ENCODE data around the gene KCNJ15. TPM values are rescaled to one million over a fixed set of nuclear protein-coding genes. Genes with fewer than 3 reads are reported as not detected.

The KCNJ15 gene
- total and polyA plus RNA-seq, 2 of the 8 experiments (the other 6 are each of a cell fraction or from before 2014, with no cell fraction given) = under 0.01 TPM; not detected in 1

DNA sequence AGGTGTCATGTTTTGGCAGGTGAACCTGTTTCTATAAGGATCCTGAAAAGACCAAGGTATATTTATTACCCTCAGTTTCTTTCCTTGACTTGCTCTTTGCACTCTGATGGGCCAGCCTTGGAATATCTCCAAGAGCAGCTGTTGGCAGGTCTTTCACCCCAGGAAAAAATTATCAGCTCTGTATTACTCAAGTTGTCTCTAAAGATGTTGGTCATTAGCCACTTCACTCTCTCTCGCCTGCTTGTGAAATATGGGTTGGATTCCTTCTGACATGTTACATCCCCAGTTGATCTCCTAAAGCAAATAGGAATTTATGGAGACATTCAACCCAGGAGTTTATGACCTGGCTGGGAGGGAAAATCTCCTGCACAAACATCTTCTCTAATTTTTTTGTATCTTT lies 85.9 kb downstream of the KCNJ15 start:
- H3K27ac ChIP-seq (ENCODE audit: low read depth, low read length) = no peak overlapping the region
- ChIA-PET CTCF (ENCODE audit: partially characterized antibody) (interaction anchor here (1.4 to 3.0 kb wide), 5 partner anchors 10 to 172 kb away, joined by 3 to 18 read pairs (median 4); no protein-coding TSS in a partner anchor), POLR2A (ENCODE audit: partially characterized antibody) (interaction anchor here (0.8 kb wide), 1 partner anchor 9 kb away, joined by 3 read pairs; no protein-coding TSS in a partner anchor)
- WGBS, 2 experiments (ENCODE audit: extremely low coverage in 1 of 2, insufficient coverage in 1 of 2, insufficient read length in 1 of 2, insufficient replicate concordance in 2 of 2, low coverage in 1 of 2, low lambda C conversion rate in 2 of 2, missing lambda C conversion rate in 1 of 2) = 93% methylated on average over 1 of the region's 1 CpG; no CpG with 5 or more reads in 1 of the 2 experiments
- no peaks in the 10 kb centered on the region for H3K9me3 ChIP-seq (ENCODE audit: insufficient read depth in 2 of 2, low read depth in 1 of 2, low read length in 1 of 2)
- H4K20me1 ChIP-seq (replicated peaks in 1 of 2; ENCODE audit: control insufficient read depth in 1 of 2, insufficient read depth in 2 of 2, low read length in 2 of 2) = no peaks in the 10 kb centered on the region
- no peak overlapping the region for H4K5ac ChIP-seq (ENCODE audit: insufficient read length, low read depth, low read length)
- no peak overlapping the region for H3K14ac ChIP-seq (ENCODE audit: insufficient read length)
- H3K9ac ChIP-seq (replicated peaks in 1 of 4; ENCODE audit: extremely low read depth in 1 of 4, low read depth in 3 of 4, low read length in 3 of 4) = no peak overlapping the region
- H3K4ac ChIP-seq (replicated peaks; ENCODE audit: insufficient read length, low read depth, low read length) = no peak overlapping the region
- H3K79me1 ChIP-seq (ENCODE audit: low read depth, low read length) = no peaks in the 10 kb centered on the region
- TF ChIP-seq SP2 (IDR thresholded peaks at IDR 0.05; ENCODE audit: low read length) (no peak), EZH2 (IDR thresholded peaks at IDR 0.05; ENCODE audit: low read depth, low read length, severe bottlenecking) (no peak), EP300 (IDR thresholded peaks at IDR 0.05; ENCODE audit: borderline replicate concordance in 1 of 2, low read depth in 2 of 2, low read length in 2 of 2) (no peak), KDM4A (IDR thresholded peaks at IDR 0.05; ENCODE audit: low read depth, low read length, severe bottlenecking) (no peak), HDAC6 (IDR thresholded peaks at IDR 0.05; ENCODE audit: low read depth, low read length) (no peak), FOSL1 (IDR thresholded peaks at IDR 0.05; ENCODE audit: insufficient read depth, low read depth, low read length) (no peak), RBBP5 (IDR thresholded peaks at IDR 0.05; ENCODE audit: borderline replicate concordance, low read depth, low read length) (no peak), PHF8 (conservative IDR thresholded peaks at IDR 0.05; ENCODE audit: low read depth, low read length) (no peak), KDM5A (IDR thresholded peaks at IDR 0.05; ENCODE audit: low read length) (no peak), CTBP2 (IDR thresholded peaks at IDR 0.05; ENCODE audit: borderline replicate concordance, insufficient read depth, insufficient read length, low read length) (no peak)
- TF ChIP-seq, protein P1, sequence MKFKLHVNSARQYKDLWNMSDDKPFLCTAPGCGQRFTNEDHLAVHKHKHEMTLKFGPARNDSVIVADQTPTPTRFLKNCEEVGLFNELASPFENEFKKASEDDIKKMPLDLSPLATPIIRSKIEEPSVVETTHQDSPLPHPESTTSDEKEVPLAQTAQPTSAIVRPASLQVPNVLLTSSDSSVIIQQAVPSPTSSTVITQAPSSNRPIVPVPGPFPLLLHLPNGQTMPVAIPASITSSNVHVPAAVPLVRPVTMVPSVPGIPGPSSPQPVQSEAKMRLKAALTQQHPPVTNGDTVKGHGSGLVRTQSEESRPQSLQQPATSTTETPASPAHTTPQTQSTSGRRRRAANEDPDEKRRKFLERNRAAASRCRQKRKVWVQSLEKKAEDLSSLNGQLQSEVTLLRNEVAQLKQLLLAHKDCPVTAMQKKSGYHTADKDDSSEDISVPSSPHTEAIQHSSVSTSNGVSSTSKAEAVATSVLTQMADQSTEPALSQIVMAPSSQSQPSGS (IDR thresholded peaks at IDR 0.05; ENCODE audit: low read length) = no peak
- H3K36me3 ChIP-seq (ENCODE audit: control insufficient read depth in 2 of 4, insufficient read depth in 4 of 4, low read length in 3 of 4) = no peaks in the 10 kb centered on the region
- no peak overlapping the region for H2AK5ac ChIP-seq (ENCODE audit: low read depth, low read length)
- H2BK20ac ChIP-seq (ENCODE audit: low read length) = no peak overlapping the region
- H3K79me2 ChIP-seq (ENCODE audit: control insufficient read depth in 1 of 2, insufficient read depth in 2 of 2, low read length in 2 of 2) = no peaks in the 10 kb centered on the region
- no peak overlapping the region for H4K91ac ChIP-seq (replicated peaks; ENCODE audit: insufficient read length, low read length)
- no peak overlapping the region for H3K4me3 ChIP-seq (ENCODE audit: extremely low read depth in 1 of 4, insufficient read depth in 2 of 4, low read depth in 3 of 4, low read length in 4 of 4)
- H2AFZ ChIP-seq (ENCODE audit: low read length) = no peak overlapping the region
- H3K23ac ChIP-seq (ENCODE audit: insufficient read length) = no peak overlapping the region
- no peak overlapping the region for H2BK120ac ChIP-seq (replicated peaks; ENCODE audit: low read depth, low read length)
- H3K56ac ChIP-seq (replicated peaks; ENCODE audit: insufficient read length, low read depth, low read length) = no peak overlapping the region
- no peak overlapping the region for H3K18ac ChIP-seq (ENCODE audit: extremely low read depth, low read length)
- H2BK12ac ChIP-seq (ENCODE audit: low read depth, low read length) = no peak overlapping the region
- H3K4me1 ChIP-seq (replicated peaks in 1 of 4; ENCODE audit: control insufficient read depth in 3 of 4, insufficient read depth in 4 of 4, low read length in 3 of 4) = no peaks in the 10 kb centered on the region
- no peak overlapping the region for H2BK5ac ChIP-seq (ENCODE audit: low read depth, low read length)
- H4K8ac ChIP-seq (ENCODE audit: extremely low read depth, insufficient read depth, low read length) = no peak overlapping the region
- H3K27me3 ChIP-seq (replicated peaks in 1 of 4; ENCODE audit: control insufficient read depth in 3 of 4, extremely low read depth in 1 of 4, insufficient read depth in 3 of 4, low read length in 3 of 4) = no peaks in the 10 kb centered on the region
- FAIRE-seq (no peak), DNase-seq (ENCODE audit: low read depth in 1 of 2, low spot score in 2 of 2) (no peak)
- H3K23me2 ChIP-seq (ENCODE audit: low read depth, low read length) = no peaks in the 10 kb centered on the region
- no peak overlapping the region for H2BK15ac ChIP-seq (ENCODE audit: low read length)
- H3K4me2 ChIP-seq (ENCODE audit: insufficient read depth in 1 of 2, low read depth in 2 of 2, low read length in 2 of 2) = no peak overlapping the region

Measured in H1 (cell line).